SU-DHL-6 (cell line): ENCODE results near the gene RASD2.

Experiments used
- CTCF ChIP-seq: fragments of 200-600 bp; sonication (generic); IDR thresholded peaks from one replicate; pipeline ENCODE4 v1.5.1; 2017; ENCODE audit warnings: antibody characterized with exemption, mild to moderate bottlenecking, low read length, moderate library complexity; ENCODE audit not compliant: insufficient read depth, poor library complexity, severe bottlenecking
- EZH2phosphoT487 ChIP-seq: fragments of 200-600 bp; sonication (generic), shearing (Covaris generic); conservative IDR thresholded peaks from 2 replicates; pipeline ENCODE4 v1.6.1; 2018; ENCODE audit warnings: mild to moderate bottlenecking, antibody characterized with exemption, low read length, moderate library complexity, mixed read lengths

DNA sequence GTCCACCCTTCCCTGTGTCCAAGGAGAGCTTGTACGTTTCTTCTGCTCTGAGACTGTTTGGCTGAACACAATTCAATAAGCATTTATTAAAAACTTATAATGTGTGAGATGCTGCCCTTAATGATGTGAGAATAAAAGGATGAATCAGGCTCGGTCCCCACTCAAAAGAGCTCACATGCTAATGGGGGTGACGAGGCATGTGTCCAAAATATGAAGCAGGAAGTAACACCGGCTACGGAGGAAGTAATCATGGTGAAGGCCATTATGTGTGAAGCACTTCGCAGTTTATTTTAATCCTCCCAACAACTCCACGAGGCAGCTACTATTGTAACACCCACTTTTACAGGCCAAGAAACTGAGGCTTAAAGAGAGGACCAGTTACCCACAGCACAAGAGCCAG, 3.4 kb upstream of the RASD2 start:
- TF ChIP-seq CTCF (no peak), EZH2phosphoT487 (no peak)
